Activated CD8-positive, alpha-beta memory T cell treated with anti-CD3 and anti-CD28 coated beads for 4 hours (primary cell): ENCODE data around the gene PRDM8.

Experiments used
- DNase-seq, 2 donors: peaks; one replicate each; pipeline ENCODE4 v3.0.0-alpha.2; 2020; ENCODE audit warnings: low read depth in 2 of 2

PRDM8 gene

DNA sequence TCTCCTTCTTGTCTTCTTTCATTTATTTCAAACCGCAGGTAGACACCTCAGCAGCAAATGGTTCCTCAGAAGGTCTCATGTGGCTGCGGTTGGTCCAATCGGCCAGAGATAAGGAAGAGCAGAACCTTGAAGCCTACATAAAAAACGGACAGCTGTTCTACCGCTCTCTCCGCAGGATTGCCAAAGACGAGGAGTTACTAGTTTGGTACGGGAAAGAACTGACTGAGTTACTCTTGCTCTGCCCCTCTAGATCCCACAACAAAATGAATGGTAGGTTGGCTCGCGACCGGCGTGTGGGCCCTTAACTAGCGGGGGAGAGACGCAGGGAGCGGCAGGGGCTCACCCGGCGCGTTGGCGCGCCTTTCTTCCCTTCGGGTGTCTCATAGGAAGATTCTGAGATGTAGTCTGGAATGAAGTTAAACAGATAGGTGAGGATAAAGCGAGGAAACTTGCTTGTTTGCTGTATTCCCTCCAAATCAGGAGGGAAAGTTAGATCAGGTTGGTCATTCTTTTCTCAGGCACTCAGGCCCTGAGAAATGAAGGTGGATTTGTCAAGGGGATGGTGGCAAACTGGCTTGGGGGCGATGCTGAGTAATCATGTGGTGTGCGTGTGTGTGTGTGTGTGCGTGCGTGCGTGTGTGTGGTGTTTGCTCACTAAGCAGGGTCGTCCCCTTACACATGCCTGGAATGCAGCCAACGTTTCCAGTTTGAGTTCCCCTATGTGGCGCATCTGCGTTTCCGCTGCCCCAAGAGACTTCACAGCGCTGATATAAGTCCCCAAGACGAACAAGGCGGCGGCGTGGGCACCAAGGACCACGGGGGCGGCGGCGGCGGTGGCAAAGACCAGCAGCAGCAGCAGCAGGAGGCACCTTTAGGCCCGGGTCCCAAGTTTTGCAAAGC lies 4.2 kb downstream of the PRDM8 start:
- peak; percentile 66 to 70 for DNase-seq

DNA sequence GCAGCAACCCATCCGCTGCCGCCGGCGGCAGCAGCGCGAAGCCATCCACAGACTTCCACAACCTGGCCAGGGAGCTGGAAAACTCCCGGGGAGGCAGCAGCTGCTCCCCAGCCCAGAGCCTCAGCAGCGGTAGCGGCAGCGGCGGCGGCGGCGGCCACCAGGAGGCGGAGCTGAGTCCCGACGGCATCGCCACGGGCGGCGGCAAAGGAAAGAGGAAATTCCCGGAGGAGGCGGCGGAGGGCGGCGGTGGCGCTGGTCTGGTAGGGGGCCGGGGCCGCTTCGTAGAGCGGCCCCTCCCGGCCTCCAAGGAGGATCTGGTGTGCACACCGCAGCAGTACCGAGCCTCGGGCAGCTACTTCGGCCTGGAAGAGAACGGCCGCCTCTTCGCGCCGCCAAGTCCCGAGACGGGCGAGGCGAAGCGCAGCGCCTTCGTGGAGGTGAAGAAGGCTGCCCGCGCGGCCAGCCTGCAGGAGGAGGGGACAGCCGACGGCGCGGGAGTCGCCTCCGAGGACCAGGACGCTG lies 4.9 kb downstream of the PRDM8 start:
- DNase-seq, result peak; percentile 43 to 56

DNA sequence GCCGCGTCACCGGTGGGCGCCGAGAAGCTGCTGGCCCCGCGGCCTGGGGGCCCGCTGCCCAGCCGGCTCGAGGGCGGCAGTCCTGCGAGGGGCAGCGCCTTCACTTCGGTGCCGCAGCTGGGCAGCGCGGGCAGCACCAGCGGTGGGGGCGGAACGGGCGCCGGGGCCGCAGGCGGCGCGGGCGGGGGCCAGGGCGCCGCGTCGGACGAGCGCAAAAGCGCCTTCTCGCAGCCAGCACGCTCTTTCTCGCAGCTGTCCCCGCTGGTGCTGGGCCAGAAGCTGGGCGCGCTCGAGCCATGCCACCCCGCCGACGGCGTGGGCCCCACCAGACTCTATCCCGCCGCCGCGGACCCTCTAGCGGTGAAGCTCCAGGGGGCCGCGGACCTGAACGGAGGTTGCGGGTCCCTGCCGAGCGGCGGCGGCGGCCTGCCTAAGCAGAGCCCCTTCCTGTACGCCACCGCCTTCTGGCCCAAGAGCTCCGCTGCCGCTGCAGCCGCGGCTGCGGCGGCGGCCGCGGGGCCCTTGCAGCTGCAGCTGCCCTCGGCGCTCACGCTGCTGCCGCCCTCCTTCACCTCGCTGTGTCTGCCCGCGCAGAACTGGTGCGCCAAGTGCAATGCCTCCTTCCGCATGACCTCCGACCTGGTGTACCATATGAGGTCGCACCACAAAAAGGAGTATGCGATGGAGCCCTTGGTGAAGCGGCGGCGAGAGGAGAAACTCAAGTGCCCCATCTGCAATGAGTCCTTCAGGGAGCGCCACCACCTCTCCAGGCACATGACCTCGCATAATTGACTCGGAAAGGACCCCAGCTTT lies 5.6 kb downstream of the PRDM8 start:
- DNase-seq, result no peak

DNA sequence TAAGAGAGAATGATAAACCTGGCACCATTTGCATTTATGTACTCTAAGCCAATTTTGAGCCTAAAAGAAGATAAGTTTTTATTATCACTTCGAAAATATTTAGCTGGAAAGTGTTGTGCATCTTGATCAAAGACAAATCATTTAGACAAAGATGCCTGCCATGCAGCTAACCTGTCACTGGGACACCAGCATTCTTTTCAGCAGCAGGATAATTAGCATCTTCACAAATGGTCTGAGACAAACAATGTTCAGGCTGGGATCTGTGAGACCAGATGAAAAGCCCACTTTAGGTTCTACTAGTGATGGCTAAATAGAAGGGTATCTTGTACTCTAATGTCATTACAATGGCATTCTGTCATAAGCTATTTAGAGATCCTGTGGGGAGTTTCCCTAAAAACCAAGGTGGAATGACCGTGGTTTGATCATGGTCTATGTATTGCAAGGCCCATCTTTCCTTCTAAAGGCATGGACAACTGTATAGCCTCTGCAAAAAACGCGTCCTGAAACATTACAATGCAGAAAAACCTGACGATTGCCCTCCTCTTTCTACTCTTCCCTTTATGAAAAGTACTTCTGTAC lies 7.2 kb downstream of the PRDM8 start:
- no peak for DNase-seq

DNA sequence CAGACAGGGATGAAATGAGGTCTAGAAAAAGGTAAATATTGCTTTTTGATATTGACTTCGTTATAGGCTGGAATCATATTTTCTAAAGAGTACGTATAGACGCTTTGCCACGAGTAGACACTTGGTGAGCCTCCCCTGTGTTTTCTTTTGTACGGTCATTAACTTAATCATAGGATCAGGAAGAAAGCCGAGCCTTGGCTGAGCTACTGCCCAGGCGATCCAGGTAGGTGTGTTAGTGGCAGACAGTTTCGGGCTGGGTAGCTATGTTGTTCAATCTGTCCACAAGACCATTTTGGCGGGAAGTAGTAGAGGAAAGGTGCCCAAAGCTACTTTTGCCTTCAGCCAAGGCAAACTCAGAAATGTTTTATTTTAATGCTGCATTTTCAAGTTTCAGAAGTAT lies 8.8 kb downstream of the PRDM8 start:
- DNase-seq, result no peak

DNA sequence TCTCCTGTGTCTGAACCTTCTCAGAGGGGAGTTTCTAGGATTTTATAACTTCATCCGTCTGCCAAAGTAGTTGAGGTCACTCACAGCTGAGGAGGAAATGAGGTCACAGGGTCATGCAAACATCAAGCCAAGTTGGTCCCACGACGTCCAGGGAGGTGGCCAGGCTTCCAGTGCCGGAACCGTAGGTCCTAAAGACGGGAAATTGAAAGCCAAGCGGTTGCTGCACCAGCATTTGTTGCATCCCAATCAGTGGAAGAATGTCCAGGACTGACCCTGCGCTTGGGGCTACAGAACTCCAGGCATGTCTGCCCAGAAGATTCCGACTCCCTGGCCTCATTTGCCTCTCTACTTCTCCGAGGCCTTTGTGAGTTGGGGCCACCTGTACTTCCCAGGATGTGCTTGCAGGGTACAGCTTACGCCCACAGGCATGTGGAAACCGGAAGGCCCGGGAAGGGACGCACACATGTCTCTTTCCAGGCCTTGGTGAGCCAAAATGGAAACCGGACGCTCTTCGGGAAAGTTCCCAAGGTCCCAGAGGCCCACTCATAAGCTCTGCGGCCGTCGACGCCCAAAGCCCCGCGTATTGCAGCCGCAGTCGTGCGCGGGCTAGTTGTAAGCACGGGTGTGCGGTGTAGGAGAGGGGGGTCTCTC lies 9.3 kb downstream of the PRDM8 start:
- DNase-seq, result no peak

DNA sequence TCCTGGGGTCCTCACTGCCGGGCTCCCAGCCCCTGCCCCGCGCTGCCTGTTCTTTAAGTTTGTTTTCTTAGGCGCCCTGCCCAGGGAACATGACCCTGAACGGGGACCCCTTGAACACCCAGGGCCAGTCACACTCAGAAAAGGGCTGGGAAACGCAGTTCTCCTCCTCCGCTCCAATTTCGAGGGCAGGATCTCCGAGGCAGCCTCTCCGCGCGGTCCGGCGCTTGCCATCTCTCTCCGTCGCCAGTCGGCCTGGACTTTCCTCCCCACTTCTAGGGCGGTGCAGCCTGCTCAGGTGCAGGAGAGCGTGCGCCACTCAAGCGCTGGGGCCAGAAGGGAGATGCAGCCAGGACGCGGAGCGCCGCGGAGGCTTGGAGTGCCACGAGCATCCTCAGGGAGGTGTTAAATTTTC lies 9.9 kb downstream of the PRDM8 start:
- DNase-seq, result no peak

DNA sequence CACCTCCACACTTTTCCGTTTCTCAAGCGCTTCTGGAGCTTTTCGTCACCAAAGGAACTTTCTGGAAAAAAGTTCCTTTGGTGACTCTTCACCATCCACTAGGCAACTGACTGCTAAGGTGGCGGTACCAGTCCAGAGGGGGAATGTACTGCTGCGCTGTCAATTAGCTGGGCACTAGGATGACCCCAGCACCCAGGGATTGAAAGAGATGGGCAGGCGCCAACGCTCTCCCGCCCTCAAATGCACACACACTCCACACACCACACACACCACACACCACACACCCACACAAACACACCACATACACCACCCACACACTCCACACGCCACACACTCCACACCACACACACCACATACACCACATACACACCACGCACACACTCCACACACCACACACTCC lies 10.4 kb downstream of the PRDM8 start:
- DNase-seq, result no peak

DNA sequence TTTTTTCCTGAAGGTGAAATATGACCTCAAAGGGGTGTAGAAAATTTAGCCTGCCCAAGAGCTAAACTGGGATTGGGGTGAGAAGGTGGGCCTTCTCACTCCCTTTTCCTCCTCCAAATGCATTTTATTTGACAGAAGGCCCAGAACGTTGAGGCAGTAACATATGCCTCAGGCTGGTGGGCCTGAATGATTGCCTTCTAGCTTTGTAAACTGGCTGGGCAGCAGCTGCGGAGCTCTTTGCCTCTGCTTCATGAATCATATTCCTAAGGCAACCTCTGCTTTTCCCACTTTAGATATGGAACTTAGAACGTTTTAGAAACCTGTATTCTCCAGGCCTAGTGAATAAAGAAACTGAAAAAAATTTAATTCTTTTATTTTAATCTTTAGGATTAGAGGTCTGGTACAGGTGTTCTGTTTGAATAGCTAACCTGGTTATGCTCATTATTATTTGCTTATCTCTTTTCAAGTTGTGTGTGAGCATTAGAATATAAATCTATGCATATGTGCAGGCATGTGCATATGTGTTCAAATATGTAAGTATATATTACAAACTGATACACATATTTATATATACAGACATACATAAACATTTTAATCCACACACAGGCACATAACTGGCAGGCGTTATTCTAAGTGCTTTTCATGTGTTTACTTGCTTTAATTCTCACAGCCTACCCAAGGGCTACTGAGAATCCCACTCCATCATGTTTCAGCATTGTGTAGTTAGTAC lies 11.5 kb downstream of the PRDM8 start:
- DNase-seq, result no peak

DNA sequence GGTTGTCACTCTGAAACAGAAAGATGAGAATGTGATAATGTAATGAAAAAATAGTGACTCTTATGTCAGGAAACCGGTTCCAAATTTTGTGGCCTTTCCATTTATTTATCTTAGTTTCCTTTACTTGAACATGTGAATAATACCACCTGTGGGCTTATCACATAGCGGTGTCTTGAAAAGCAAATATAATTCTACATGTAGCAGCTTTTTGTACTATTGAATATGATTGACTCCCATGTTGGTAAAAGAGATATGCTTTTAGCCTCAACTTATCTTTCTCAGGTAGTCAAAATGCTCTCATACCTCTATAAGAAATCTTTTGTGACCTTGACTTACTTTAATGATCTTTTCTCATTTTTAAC lies 12.0 kb downstream of the PRDM8 start:
- no peak for DNase-seq

DNA sequence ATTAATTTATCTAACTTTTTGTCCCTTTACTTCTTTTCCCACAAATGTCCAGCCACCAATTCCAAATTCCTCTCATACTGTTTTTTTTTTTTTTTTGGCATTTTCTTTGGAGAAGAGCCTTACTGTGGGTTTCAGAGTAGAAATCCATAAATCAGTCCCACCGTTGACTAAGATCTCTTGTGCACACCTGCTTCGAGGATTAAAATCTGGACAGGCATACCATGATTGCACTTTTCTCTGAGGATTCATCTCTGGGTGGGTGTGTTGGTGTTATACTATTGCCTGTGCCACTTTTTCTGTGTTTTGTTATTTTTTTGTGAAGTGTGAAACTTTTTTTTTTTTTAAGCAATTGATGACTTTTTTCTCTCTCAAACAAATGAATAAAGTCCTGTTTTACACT lies 13.2 kb downstream of the PRDM8 start:
- DNase-seq, result no peak

DNA sequence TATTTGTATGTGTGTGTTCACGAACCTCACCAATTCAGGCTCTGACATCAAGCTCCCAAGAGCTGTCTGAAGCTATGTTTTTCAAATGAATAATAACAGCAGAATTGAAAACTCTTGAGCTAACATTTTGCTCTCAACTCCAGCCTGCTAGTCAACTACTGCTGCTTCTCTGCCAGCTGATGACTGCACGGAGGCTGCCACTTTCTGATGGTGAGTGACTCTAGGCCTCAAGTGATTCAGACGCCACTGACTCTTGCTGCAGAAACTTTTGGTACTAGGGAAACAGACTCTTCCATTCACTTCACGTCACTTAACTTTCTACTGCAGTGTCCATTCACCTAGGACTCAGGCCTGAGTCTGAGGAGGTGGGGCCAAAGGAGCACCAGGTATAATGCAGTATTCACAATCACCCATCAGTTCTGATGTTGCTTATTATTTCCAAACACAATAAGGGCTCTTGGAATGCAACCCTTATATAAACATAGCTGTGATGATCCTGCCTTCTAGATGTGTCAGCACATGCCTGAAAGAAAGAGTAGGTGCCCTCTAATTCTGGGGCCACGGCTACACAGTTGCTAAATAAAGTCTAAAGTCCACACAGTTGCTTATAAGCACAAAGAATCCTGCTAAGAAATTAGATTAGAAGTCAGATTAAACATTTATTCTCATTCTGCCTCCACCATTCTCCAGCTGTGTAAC lies 16.0 kb downstream of the PRDM8 start:
- DNase-seq, result no peak

DNA sequence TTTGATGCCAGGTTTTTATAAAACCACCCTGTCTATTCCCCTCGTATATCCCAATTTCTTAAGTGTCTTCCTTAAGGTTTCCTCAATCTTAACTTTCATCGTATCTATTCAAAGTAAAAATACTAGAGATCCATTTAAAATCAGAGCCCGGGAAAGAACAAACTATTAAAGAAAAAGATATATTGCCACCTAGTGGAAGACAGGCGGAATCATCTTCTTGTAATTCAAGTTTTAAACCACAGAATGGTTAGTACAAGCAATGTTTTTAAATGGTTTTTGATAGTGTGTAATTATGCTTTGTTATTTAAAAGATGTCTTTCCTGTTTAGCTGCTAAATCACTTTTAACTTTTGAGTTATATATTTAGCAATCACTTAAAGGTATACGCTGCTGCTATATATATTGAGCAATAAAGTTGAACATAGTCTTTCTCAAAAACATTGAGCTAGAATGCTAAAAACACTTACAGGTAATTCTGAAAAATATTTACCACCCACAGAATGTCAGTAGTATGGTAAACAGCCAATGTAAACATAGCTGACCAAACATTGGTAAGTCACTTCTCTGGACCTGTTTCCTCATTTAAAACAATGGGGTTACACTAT lies 18.2 kb downstream of the PRDM8 start:
- DNase-seq, result no peak

DNA sequence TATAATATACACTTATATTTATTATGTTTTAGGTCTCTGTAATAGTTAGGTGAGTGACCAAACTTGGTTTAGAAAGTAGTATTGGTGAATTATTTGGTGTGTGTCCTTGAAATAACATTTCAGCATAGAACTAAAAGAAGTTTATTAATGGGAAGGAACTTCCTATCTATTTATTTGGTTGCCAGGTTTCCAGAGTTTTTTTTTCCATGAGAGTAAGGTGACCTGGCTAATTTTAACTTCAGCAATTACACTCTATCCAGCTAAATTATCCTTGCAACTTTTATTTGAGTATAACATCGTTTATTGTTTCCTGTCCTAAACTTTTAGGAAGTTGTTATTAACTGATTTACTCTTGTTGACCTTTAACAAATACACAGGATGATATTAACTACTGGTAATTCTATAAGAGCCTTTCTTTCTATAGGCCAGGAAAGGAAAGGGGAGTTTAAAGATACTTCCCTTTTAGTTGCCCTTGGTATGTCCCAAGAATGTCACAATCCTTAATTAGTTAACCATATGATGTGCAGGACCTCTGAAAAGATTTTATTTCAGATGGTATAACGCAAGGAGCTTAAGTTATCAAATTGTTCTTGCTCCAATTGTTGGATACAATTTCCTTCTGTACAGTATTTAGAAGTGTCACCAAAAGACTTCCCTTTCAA lies 18.9 kb downstream of the PRDM8 start:
- no peak for DNase-seq

DNA sequence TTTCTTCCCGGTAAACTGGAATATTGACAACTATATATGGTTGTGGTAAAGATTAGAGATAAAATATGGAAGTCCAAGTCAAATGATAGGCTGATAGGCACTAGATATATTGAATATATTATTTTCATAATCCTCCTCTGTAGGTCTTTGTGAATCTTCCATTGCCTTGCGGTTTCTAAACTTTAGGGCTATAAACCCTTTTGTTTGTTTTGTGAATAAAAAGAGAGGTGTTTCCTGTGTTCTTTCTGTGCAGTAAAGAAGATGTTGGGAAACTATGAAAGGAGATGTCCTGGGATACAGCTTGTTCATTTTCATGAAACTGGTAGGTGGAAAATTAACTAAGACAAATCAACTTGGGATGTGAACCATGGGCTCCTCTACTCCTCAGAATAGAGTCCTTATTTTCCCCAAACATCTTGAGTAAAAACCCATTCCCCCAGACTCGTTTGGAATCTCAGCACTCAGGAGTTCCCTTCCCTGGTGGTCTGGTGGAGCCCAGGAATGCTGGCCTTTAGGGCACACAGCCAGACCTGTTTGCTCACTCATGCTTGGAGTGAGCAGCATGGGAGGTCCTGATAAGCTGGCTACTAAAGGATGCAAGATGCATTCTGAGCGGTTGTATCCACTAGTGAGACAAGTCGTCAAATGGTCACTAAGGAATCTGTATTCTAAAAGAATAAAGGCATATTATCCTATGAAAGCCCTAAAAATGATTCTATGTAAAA lies 22.2 kb downstream of the PRDM8 start:
- DNase-seq, result no peak

DNA sequence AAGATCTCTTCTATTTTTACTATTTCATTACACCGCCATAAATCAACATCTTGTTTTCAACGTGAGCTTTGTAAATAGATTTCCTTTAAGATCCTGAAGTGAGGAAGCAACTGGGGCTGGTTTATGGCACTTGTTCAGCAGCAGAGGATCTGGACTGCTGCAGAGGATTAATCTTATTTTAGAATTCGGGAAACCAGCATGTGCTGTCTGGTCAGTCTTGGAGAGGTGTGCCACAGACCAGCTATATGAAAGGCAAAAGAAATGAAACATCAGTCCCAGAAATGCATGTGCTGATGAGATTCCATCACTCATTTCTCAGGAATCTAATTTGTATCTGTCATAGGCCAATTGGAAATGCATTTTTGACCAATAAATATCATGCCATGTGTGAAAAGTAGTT lies 23.4 kb downstream of the PRDM8 start:
- DNase-seq, result no peak

DNA sequence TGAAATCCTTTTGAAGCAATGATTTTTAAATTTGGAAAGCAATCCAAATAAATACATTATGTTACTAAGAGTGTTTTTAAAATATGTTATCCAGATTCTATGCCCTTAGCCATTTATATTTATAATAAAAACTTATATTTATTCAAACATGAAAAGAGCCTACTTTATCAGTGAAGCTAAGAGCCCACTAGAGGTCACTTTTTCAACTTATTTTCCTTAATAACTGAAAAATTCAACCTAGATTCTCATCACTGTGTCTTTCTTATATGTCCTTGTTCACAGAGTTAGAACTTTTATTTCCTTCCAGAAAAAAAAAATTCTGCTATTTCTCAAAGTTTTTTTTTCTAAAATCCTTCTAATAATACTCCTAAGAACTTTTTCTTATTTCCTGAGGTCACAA lies 23.9 kb downstream of the PRDM8 start:
- no peak for DNase-seq

DNA sequence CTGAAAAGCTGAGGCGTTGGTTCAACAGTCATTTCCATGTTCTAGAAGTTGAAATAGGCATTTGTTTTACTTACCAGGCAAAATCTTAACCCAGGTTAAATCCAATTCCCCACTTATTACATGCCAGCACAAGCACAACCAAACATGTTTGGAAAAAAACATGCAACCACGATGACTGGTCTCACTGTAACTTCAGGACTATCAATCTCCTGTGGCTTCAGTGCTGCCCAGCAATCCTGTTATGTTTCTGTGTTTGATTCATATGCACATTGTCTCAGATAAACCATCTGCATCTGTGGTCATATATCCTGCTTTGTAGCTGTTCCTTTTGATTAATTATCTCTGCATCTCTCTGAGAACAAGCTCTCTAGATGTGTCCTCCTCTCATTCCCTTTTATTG lies 28.3 kb downstream of the PRDM8 start:
- DNase-seq, result no peak

DNA sequence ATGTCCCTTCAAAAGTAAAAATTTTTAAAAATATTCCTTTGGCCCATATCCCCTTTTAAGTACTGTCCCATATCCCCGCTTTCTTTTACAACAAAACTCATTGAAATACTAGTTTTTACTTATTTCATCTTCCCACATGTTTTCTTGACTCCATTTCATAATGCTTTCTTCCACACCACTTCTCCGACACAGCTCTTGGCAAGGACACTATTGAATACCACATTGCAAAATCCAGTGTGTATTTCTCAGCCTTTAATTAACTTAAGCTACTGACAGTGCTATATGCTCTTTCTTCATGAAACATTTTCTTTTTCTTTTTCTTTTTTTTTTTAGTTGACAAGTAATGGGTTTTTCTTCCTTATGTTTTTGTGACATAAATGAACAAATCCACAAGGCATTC lies 28.8 kb downstream of the PRDM8 start:
- DNase-seq, result no peak
